Tongue (tissue), 2 donors: ENCODE measurements around the gene SFI1. TPM values are rescaled to one million over a fixed set of nuclear protein-coding genes. Genes with fewer than 3 reads are reported as not detected.

Source experiments
- small RNA-seq: library from RNA; depleted of rRNA; stranded (forward); fragments of <200 nt; gene quantifications from one replicate; pipeline ENCODE3, GENCODE V24; 2014; ENCODE audit warnings: low replicate concordance
- total RNA-seq: library from RNA; depleted of rRNA; stranded (reverse); fragments of >200 nt; gene quantifications from one replicate; pipeline ENCODE4 v1.2.3, GENCODE V29; 2014

Gene SFI1
- total RNA-seq, 1 donor from 2014 or later, result 25.4 TPM

Small RNA genes within 50 kb of the gene (small RNA-seq; reads per million reads assigned to genes)
- not detected for gene AL096701.2
- gene RNU6-28P, result not detected

Other genes starting within 250 kb of the SFI1 start
- 16.7 TPM for gene PIK3IP1, start 204.0 kb upstream of the SFI1 start, total RNA-seq
- 18.2 TPM for gene PATZ1, start 150.2 kb upstream of the SFI1 start, total RNA-seq
- gene DRG1, start 96.9 kb upstream of the SFI1 start, total RNA-seq, result 66.5 TPM
- gene EIF4ENIF1, start 6.7 kb upstream of the SFI1 start, total RNA-seq, result 12.5 TPM
- gene PISD, start 165.7 kb downstream of the SFI1 start, total RNA-seq, result 24.4 TPM